Skeletal muscle satellite cell (primary cell): ENCODE results near the gene CIBAR2.

Experiments
- H3K27me3 ChIP-seq: 2 replicates; pipeline ENCODE4 v1.7.0; 2013; ENCODE audit warnings: low read length; ENCODE audit not compliant: control insufficient read depth, insufficient read depth
- H3K36me3 ChIP-seq: 2 replicates; pipeline ENCODE4 v1.7.0; 2013; ENCODE audit warnings: mild to moderate bottlenecking, control low read depth, low read length; ENCODE audit not compliant: insufficient read depth
- H3K4me1 ChIP-seq: 2 replicates; pipeline ENCODE4 v1.7.0; 2013; ENCODE audit warnings: low read length; ENCODE audit not compliant: control insufficient read depth, insufficient read depth
- H3K4me2 ChIP-seq: 2 replicates; pipeline ENCODE4 v1.7.0; 2013; ENCODE audit warnings: mild to moderate bottlenecking, low read length
- H3K4me3 ChIP-seq: 2 replicates; pipeline ENCODE4 v1.7.0; 2013; ENCODE audit warnings: low read length
- H3K9ac ChIP-seq: 2 replicates; pipeline ENCODE4 v1.7.0; 2013; ENCODE audit warnings: mild to moderate bottlenecking, low read depth, low read length, moderate library complexity
- H3K9me3 ChIP-seq: replicated peaks from 2 replicates; pipeline ENCODE4 v1.7.0; 2013; ENCODE audit warnings: mild to moderate bottlenecking, control low read depth, low read length

CIBAR2 gene

DNA sequence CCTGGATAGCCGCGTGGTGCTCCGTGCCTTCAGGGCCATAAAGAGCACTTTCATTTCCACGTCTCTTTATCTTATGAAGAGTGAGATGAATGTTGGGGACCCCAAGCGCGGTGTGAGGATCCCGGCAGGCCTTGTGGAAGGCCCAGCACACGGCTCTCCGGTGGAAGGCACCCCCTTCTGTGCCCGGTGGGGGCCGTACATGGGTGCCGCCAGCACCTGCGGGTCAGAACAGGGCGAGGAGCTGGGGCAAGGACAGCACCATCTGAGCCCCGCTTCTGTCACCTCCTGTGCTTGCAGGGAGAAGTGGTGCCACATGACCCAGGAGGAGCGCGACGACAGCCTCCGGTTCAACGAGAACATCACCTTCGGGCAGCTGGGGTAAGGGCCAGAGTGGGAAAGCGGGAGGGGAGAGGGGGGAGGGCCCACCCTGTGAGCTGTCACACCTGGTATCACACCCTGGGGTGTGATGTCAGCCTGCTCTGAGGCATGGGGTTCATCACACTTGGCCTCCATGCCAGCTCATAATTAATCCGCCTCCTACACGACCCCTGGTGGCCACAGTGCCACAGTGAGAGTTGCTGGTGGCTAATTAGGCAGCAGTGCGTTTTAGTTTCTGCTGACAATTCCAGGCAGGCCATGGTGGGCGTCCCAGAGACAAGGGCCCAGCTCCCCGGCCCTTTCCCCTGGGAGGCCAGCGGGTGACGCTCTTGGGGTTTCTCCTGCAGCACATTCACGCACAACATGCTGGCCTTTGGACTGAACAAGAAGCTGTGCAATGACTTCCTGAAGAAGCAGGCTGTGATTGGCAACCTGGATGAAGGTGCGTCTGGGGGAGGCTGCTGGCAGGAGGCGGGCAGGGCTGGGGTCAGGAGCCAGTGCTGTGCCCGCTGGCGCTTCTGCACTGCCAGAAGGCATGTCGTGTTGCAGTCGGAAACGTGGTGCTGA lies 25.7 kb downstream of the CIBAR2 start:
- Histone ChIP-seq H3K27me3 (no peaks in the 10 kb centered on the region), H3K36me3 (peaks cover 2% of the 10 kb centered on the region)

DNA sequence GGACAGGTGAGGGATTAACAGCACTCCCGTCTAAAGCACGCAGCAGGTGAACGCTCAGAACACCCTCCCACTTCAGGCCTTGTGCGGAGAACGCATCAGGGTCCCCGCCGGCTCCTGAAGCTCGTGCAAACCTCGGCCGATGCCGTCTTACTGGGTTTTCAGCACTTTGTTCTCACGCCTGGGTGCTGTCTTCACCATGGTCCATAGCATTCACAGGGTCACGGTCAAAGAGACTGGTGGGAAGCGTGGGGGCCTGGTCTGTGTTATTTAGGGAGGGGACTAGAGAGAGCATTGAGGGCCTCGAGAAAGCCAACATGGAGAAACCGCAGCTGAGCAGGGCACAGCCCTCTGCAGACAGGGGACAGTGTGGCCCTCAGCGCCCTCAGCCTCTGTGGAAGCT lies 26.6 kb downstream of the CIBAR2 start:
- Histone ChIP-seq H3K9me3 (no peaks in the 10 kb centered on the region), H3K4me3 (no peak overlapping the region), H3K4me2 (no peak overlapping the region), H3K36me3 (peaks cover 2% of the 10 kb centered on the region), H3K27me3 (no peaks in the 10 kb centered on the region), H3K9ac (no peak overlapping the region), H3K4me1 (no peaks in the 10 kb centered on the region)

More for the DNA sequence above, 25.7 kb downstream of the CIBAR2 start:
- Histone ChIP-seq H3K9me3 (no peaks in the 10 kb centered on the region), H3K4me1 (no peaks in the 10 kb centered on the region), H3K9ac (no peak overlapping the region), H3K4me2 (no peak overlapping the region), H3K4me3 (no peak overlapping the region)

DNA sequence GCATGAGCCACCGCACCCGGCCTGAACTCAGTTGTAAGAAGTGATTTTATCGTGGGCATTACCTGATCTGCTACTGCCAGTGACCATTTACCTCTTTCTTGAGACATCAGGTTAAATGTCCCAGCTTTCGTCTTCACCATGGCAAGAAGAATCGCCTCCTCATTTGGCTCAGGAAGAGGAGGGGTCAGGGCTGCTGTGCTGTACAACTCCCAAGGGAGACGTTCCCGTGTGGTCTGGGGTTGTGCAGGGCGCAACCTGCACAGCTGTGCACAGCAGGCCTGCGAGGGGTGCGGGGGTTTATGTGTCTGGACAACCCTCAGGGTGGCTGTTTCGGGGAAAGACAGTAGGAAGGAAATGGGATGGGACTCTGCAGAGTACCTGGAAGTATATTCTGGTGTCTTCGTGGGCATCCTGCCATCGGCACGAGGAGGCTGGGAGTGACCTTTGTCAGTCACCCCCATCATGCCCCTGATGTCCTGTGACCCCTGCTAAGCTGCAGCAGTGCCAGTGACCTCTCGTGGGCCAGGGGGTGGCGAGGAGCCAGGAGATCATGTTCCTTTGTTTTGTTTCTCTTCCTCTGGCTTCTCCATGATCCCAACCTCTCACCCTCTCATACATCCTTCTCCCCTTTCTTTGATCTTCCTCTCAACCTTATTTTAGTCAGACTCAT lies 27.3 kb downstream of the CIBAR2 start:
- H3K4me1 ChIP-seq: no peaks in the 10 kb centered on the region

DNA sequence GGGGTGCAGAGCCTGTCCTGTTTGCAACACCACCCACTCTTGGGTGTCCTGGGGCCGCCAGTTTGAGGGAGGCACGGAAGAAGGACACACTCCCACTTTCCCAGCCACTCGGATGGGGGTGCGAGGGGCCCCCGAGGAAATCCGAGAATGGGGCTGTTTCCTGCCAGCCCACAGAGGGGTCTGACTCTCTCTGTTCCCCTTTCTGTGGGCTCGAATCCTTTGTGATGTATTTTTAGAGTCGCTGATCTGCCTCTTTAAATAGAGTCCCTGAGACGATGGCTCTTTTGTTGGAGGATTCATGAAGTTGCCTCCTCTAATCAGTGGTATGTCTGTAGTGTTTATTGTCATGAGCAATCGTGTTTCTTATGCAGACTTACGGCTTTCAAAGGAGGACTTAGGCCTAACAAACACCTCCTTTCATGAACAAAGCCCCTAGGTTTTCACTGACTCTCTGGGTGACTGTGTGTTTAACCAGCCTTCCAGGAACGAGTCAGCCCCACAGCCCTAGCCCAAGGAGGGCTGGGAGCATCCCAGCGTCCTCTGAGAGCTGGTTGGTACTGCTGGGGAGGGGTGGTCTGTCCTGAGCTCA lies 29.1 kb downstream of the CIBAR2 start:
- peaks cover 10% of the 10 kb centered on the region for H3K36me3 ChIP-seq
- no peak overlapping the region for H3K4me2 ChIP-seq
- no peaks in the 10 kb centered on the region for H3K9me3 ChIP-seq
- H3K27me3 ChIP-seq: no peaks in the 10 kb centered on the region
- H3K4me1 ChIP-seq: no peaks in the 10 kb centered on the region
- no peak overlapping the region for H3K9ac ChIP-seq
- H3K4me3 ChIP-seq: no peak overlapping the region

More for the DNA sequence above, 27.3 kb downstream of the CIBAR2 start:
- no peaks in the 10 kb centered on the region for H3K27me3 ChIP-seq
- no peak overlapping the region for H3K9ac ChIP-seq
- H3K4me3 ChIP-seq: no peak overlapping the region
- H3K4me2 ChIP-seq: no peak overlapping the region
- peaks cover 2% of the 10 kb centered on the region for H3K36me3 ChIP-seq
- H3K9me3 ChIP-seq: no peaks in the 10 kb centered on the region

DNA sequence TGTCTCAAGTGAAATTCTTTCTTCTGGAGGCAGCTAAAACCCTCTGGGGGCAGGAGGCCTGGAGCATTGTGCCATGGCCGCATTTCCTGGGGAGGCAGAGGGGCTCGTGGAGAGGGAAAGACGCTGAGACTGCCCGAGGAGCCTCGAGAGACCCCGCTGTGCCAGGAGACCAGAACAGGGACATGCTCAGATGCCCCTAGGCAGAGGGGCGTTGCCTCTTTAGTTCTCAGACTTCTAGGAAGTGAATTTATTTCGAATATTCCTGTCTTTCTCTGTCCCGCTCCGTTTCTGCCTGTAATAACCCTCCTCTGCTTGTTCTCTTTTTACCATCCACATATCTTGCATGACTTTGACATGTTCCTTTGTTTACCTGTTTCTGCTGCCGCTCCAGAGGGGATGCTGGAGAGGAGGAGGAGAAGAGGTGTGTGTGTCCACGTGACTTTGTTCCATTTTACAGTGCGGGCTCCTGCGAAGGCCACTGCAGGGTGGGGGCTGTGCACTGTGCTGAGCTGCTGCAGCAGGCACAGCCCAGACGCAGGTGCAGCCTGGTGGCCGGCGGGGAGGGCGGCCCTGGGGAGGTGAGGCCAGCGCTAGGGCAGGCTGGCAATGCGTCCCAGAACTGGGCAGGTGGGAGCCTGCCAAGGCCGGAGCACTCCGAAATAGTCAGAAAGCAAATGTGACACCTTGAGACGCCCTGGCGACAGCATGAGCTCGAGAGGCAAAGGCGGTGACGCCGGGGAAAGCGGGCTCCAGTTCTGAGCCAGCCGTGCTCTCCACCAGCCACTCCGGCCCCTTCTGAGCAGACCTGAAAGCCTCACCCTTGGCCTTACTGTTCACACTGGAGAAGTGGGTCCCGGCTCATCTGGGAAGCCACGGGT lies 29.9 kb downstream of the CIBAR2 start:
- H3K9ac ChIP-seq: no peak overlapping the region
- H3K4me2 ChIP-seq: no peak overlapping the region

DNA sequence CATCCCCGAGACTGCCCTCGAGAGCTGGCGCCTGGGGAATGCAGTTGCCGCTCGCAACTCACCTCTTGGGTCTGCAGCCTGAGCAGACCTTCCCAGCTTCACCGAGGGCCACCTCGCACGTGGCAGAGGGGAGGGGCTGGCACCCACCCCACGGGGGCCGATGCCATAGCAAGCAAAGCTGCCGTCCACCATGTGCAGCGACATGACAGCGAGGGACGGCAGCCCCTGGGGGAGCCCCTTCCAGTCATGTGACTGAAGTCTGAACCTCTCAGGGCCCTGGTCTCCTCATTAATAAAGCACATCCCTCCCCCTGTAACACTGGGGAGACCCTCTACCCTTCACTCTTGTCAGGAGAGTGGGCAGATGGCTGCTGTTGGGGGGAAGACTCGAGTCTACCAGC lies 30.5 kb downstream of the CIBAR2 start:
- H3K9ac ChIP-seq: no peak overlapping the region

More for the DNA sequence above, 29.9 kb downstream of the CIBAR2 start:
- no peaks in the 10 kb centered on the region for H3K4me1 ChIP-seq
- no peak overlapping the region for H3K4me3 ChIP-seq
- H3K27me3 ChIP-seq: no peaks in the 10 kb centered on the region
- peaks cover 17% of the 10 kb centered on the region for H3K36me3 ChIP-seq
- H3K9me3 ChIP-seq: no peaks in the 10 kb centered on the region

DNA sequence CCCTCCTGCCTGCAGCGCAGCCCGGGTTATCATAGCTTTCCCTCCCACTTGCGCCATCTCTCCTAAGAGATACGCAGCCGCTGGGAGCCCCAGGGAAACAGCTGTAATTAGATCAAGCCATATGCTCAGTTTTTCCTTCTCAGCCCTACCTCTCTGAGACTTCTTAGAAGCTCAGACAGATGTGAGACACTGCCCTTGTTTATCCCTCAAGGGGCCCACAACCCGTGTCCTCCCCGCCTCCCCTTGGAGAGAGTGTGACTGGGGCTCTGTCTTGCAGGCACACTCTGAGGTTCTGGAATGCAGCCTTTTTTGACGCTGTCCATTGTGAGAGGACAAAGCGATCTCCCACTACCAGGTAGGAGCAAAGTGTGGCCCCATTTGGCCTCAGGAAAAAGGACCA lies 31.2 kb downstream of the CIBAR2 start:
- no peaks in the 10 kb centered on the region for H3K4me1 ChIP-seq
- H3K27me3 ChIP-seq: no peaks in the 10 kb centered on the region
- H3K9me3 ChIP-seq: no peaks in the 10 kb centered on the region
- no peak overlapping the region for H3K4me3 ChIP-seq
- H3K36me3 ChIP-seq: peaks cover 18% of the 10 kb centered on the region
- no peak overlapping the region for H3K9ac ChIP-seq
- H3K4me2 ChIP-seq: no peak overlapping the region

More for the DNA sequence above, 30.5 kb downstream of the CIBAR2 start:
- no peaks in the 10 kb centered on the region for H3K9me3 ChIP-seq
- peaks cover 18% of the 10 kb centered on the region for H3K36me3 ChIP-seq
- no peak overlapping the region for H3K4me3 ChIP-seq
- no peaks in the 10 kb centered on the region for H3K27me3 ChIP-seq
- no peaks in the 10 kb centered on the region for H3K4me1 ChIP-seq
- no peak overlapping the region for H3K4me2 ChIP-seq

DNA sequence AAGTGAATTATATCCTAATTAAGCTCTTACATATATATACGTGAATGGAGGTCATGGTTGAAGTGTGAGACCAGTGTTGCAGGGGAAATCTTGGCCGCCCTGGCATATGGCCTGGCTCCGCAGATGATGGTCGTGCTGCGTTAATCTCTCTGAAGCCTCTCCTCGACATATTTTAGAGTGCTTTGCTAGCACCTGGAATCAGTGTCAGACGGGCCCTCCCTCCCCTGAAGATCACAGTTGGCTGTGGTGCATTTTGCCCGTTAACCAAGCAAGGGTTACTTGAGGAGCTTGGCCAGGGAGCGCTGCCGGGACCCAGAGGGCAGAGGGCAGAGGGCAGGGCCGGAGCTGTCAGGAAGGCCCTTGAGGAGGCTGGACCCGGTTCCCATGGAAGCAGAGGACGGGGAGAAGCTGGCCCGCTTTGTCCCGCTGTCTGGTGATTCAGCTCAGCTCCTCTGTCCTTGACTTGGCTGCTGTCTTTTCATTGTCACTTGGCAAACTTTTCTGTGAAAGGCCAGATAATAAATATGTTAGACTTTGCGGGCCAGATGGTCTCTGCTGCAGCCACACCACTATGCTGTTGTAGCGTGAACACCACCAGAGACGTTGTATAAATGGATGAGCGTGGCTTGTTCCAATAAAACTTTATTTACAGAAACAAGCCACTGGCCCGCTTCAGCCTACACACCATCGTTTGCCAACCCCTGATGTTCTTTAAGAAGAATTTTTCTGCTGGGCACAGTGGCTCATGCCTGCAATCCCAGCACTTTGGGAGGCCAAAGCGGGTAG lies 32.3 kb downstream of the CIBAR2 start:
- no peak overlapping the region for H3K4me3 ChIP-seq
- no peaks in the 10 kb centered on the region for H3K27me3 ChIP-seq
- H3K9ac ChIP-seq: no peak overlapping the region
- H3K9me3 ChIP-seq: no peaks in the 10 kb centered on the region
- H3K36me3 ChIP-seq: peaks cover 24% of the 10 kb centered on the region
- no peak overlapping the region for H3K4me2 ChIP-seq
- no peaks in the 10 kb centered on the region for H3K4me1 ChIP-seq

DNA sequence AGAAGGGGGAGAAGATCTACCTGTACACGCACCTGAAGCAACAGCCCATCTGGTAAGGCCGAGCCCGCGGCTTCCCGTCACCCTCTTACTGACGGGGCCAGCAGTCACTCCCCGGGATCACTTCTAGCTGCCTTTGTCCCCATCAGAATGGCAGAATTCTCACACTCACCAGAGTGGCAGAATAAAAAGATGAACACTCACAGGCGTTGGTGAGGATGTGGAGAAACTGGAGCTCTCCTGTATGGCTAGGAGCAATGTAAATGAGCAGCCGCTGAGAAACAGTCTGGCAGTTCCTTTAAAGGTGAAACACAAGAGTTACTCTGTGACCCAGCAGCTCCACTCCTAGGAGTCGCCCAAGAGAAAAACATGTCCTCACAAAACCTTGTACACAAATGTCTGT lies 33.3 kb downstream of the CIBAR2 start:
- Histone ChIP-seq H3K36me3 (peaks cover 24% of the 10 kb centered on the region), H3K4me1 (no peaks in the 10 kb centered on the region), H3K9me3 (no peaks in the 10 kb centered on the region), H3K4me2 (no peak overlapping the region), H3K9ac (no peak overlapping the region), H3K27me3 (no peaks in the 10 kb centered on the region), H3K4me3 (no peak overlapping the region)

DNA sequence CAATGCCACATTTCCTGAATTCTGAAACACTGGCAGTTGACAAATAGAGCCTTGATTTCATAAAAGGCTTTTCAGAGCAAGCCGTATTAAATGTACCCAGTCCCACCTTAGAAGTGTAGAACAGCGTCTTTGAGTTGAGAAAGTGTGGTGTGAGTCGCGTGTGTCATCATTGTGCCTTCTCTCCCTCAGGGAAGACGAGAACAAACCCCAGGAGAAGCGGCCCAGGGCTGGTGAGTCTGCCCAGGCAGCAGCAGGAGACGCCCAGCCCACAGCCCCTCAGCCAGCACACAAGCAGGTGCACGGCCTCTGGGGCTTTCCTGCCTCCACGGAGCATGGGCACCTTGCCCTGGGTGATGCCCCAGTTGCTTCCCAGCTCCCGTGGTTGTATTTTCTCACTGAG lies 34.0 kb downstream of the CIBAR2 start:
- no peak overlapping the region for H3K4me3 ChIP-seq
- no peaks in the 10 kb centered on the region for H3K27me3 ChIP-seq
- no peaks in the 10 kb centered on the region for H3K9me3 ChIP-seq
- H3K9ac ChIP-seq: no peak overlapping the region
- no peak overlapping the region for H3K4me2 ChIP-seq
- peaks cover 27% of the 10 kb centered on the region for H3K36me3 ChIP-seq
- peaks cover 1% of the 10 kb centered on the region for H3K4me1 ChIP-seq
